Hematopoietic multipotent progenitor cell treated with erythropoietin and hydrocortisone succinate and interleukin-3 and kit ligand, for 4 days (in vitro differentiated cells): Measurements from ENCODE around the gene SCN8A.
A peak's percentile ranks its signal among the peaks of the same experiment; 100 is the strongest.
"Not testable (repeated sequence)": the region's sequence is repeated elsewhere in the genome, so short reads cannot be mapped to it uniquely, and the experiment has no call there.

ENCODE experiments used
- DNase-seq: peaks from one replicate; pipeline ENCODE4 v3.0.0-alpha.2; 2015

The SCN8A gene

DNA sequence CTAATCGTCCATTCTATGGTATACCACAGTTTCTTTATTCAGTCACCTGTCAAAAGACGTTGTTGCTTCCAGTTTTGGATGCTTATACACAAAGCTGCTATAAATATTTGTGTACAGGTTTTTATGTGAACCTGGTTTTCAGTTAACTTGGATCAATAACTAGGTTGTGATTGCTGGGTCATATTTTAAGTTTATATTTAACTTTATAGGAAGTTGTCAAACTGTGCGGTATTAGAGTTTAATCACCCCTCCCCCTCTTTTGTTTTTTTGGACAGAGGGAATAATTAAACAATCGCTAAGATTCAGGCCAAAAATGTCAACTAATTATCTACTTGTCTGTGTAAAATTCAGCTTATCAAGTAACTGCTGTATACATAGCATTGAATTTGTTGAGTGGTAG is 34.3 kb downstream of the SCN8A start:
- no peak for DNase-seq

DNA sequence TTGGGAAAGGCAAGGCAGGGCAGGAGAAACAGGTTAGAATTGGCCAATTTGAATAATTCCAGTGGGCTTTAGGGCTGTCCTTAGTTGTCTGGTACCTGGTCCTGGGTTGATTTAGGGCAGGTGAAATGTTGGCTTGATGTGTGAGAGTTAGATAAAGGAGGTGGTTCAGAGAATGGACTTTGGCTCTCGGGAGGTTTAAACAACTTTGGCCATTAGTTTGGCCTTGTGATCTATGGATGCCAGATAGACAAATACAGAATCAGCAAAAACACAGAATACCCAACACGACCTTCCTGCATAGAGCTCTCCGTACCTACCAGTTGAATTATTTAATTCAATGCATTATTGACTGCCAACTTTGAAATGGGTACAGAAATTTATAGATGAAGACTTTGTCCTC is 35.1 kb downstream of the SCN8A start:
- DNase-seq = no peak

DNA sequence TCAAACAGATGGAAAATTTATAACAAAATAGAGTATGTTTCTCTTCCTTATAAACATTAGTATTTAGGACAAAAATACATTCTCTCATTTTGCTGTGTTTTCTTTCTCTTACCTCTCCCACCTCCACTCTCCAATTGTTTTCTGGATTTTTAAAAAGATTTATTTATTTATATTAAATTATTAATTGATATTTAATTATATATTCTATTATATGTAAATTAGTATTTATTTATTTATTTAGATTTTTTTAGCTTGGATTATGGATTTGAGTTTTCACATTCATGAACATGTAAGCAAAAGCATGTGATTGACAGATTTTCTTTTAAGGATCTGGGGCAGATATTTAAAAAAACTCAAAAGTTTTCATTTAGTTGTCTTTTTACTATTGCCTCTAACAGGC is 35.6 kb downstream of the SCN8A start:
- no peak for DNase-seq

DNA sequence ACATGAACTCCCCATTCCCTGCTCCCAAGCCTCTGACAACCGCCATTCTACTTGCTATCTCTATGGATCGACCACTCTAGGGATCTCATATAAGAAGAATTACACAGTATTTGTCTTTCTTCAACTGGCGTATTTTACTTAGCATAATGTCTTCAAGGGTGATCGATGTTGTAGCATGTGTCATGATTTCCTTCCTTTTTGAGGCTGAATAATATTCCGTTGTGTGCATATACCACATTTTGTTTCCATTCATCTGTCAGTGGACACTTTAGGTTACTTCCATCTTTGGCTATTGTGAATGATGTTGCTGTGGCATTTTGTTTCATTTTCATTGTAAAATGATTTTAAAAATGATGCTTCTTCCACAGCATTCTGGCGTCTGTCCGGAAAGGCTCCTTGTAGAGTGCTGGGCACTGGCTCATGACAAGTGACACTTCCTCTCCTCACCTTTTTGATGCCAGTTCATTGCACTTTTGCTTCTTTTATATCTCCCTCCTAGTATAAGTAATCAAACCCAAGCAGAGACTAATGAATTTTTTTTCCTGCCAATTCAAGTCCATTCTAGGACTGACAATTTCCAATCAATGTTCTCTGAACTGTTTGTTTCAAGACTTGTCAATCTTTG is 39.3 kb downstream of the SCN8A start:
- no peak for DNase-seq

DNA sequence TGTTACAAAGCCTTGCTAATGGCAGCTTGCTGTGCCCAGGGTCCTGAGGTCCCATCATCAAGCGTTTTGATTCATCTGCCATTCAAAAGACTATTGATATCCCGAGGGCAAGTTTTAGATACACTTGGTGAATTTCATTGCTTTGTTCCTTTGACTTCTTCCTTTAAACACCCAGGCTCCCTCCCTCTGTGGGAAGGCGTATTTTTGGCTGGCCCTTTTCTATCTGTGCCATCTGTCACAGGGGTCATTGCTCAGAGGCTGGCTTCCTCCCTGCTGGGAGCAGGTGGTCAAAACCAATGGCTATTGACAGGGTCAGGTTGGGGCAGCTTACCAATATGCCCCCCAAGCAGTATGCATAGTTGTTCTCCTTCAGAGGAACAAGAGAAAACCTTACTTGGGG is 40.0 kb downstream of the SCN8A start:
- DNase-seq = no peak

DNA sequence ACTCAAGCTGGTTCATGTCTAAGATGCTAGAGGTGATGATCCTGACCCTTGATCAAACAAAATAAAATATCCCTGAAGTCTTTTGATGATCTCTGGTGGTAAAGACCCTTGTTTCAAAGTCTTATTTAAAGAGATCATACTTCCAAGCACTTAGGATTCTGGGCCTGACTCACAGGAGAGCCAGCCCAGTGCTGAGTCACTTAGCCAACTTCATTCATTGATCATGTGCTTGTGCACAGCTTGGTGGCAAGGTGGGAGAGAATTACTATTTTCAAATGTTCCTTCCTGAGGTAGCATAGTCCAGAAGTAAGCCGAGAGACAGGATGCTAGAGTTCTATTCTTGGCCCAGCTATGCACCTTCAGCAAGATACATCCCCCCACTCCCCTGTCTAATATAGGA is 40.6 kb downstream of the SCN8A start:
- DNase-seq = peak; percentile 2

DNA sequence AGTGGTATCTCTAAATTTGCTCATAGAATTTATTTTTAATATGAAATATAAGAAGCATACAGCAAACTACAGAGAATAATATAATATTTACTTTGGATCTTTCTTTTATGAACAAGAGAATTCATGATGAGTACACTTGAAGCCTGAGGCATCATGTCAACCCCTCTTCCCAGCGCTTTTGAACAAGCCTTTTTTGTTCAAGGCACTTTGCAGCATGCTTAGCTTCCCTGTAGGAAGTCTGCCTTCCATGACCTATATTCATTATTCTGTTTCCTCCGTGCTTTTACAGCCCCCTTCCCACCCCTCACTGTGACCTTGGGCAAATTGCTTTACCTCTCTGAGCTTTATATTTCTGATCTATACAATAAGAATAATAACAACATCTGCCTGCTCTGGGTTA is 41.6 kb downstream of the SCN8A start:
- DNase-seq = no peak

DNA sequence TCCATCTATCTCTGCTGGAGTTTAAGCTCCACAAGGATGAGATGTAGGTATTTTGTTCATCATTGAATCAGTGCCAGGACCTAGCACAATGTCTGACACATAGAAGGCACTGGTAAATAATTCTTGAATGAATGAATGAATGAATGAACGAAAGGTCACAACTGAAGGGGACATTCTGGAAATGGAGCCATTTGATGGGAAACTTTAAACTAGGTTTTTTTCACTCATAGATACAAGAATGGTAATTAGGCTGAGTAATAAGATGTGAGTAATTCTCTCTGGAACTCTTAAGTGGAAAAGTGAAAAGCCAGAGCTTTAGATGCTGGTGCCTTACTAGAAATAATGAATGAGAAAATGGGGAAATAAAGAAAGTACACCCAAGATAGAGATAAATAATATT is 44.3 kb downstream of the SCN8A start:
- no peak for DNase-seq

DNA sequence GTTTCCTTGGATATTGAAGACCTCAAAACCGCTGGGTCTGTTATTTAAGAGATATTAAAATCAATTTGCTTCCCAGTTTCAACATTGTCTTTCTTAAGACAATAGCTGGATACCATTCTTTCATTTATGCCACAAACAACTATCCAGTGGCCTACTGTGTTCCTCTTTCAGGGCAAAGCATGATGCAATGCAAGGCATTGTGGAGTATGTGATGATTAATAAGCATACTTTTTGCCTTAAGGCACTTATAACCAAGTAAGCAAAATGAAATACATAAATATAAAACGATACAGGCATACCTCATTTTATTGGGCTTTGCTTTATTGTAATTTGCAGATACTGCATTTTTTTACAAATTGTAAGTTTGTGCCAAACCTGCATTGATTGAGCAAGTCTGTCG is 45.5 kb downstream of the SCN8A start:
- DNase-seq = no peak

DNA sequence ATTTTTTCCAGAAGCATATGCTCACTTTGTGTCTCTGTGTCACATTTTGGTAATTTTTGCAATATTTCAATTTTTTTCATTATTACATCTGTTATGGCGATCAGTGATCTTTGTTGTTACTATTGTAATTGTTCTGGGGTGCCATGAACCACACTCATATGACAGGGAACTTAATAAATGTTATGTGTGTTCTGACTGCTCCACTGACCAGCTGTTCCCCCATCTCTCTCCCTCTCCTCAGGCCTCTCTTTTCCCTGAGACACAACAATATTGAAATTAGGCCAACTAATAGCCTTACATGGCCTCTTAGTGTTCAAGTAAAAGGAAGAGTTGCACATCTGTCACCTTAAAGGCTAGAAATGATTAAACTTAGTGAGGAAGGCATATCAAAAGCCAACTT is 46.0 kb downstream of the SCN8A start:
- DNase-seq = no peak

DNA sequence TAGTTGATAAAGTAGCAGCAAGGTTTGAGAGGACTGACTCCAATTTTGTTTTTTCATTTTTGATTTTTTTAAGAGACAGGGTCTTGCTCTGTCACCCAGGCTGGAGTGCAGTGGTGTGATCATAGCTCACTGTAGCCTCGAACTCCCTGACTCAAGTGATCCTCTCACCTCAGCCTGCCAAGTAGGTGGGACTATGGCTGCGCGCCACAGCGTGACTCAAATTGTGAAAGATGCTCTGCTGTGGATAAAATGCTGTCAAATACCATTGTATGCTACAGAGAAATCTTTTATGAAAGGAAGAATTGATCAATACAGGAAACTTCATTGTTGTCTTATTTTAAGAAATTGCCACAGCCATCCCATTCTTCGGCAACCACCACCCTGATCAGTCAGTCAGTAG is 48.3 kb downstream of the SCN8A start:
- no peak for DNase-seq

DNA sequence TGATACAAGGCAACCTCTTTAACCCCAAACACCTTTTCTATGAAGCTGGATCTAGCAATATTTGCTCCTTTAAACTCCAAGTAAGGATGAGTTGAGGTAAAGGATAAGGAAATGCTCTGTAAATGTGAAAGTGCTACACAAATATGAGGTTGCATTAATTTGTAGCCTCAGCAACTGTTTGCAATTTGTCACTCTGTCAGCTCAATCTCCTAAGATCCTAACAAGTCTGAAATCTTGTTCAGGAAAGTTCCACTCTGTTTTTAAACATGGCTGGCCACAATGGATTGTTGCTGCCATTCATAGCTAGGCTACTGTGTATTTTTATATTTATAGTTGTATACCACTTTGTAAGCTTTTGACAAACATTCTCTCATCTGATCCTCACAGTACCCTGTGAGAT is 51.3 kb downstream of the SCN8A start:
- no peak for DNase-seq

DNA sequence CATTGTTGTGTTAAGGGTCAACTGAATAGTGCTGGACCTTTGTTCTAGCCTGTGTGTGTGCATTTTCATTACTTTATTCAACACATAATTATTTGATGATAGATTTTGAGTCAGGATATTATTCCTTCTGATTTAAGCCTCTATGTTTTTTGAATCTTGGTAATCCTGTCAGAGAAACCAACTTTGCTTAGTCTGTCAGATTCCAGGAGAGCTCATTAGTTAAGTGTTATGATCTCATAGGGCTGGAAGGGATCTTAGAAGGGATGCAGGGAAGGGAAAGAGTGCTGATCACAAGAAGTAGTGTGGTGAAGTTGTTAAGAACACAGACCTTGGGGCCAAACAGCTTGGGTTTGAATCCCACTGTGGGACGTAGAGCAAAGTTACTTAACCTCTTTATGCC is 52.9 kb downstream of the SCN8A start:
- DNase-seq = no peak

DNA sequence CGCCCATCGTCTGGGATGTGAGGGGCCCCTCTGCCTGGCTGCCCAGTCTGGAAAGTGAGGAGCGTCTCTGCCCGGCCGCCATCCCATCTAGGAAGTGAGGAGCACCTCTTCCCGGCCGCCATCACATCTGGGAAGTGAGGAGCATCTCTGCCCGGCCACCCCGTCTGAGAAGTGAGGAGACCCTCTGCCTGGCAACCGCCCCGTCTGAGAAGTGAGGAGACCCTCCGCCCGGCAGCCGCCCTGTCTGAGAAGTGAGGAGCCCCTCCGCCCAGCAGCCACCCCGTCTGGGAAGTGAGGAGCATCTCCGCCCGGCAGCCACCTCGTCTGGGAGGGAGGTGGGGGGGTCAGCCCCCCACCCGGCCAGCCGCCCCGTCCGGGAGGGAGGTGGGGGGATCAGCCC is 53.7 kb downstream of the SCN8A start:
- DNase-seq = not testable (repeated sequence)

DNA sequence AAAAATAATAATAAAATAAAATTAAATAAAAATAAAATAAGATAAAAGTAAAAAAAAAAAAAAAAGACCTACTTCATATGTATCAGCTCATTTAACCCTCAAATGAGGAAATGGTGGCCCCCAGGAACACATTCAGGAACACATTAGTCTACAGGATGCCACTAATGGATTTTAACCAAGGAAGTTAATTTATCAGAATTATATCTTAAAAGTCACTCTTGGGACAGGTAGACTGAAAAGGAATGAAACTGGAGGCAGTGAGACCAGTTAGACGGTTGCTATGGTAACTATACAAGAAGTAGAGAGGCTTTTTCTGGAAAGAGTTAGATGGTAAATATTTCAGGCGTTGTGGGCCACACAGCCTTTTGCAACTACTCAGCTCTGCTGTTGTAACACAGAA is 54.9 kb downstream of the SCN8A start:
- no peak for DNase-seq

DNA sequence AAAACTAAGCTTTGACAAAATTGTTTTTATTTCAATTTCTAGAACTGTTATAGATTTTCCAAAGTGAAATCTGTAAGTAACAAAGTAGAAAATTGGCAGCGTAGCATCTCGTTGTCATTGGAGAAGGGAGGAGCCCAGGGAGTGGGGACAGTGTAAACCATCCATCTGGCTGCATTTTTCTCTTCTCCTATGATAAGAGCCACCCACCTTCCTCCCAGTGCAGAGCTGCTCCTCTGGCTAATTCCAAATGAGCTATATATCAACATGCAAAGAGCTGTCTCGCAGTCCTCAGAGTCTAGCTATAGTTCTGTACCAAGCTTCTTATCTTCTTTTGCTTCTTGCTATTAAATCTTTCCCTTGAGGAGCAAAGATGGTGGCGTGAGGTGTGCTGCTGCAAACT is 56.6 kb downstream of the SCN8A start:
- DNase-seq = no peak

DNA sequence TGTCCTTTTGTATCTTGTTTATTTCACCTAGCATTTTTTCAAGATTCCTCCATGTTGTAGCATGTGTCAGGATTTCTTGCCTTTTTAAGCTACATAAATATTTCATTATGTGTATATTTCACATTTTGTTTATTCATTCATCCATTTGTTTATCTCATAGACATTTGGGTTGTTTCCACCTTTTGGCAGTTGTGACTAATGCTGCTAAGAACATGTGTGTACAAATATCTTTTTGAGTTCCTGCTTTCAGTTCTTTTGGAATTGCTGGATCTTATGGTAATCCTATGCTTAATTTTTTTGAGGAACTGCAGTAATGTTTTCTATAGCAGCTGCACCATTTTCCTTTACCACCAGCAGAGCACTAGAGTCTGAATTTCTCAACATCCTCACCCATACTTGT is 62.4 kb downstream of the SCN8A start:
- DNase-seq = no peak

DNA sequence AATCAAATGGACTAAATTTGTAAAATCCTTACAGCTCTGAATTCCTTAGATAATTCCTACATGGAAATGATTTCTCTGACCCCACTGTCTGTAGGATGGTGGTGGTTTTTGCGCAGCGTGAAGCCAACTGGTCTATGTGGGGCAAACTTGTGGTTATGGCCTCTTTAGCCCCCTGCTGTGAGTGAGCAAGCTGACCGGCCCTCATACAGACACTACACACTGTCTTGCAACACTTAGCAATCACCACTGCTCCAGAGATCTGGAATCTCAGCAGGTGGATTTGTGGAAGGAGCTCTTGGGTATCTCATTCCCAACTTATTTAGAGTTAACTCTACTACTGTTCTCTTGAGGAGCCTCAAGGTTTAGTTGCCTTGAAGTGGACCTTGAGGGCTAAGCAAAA is 70.2 kb downstream of the SCN8A start:
- no peak for DNase-seq

DNA sequence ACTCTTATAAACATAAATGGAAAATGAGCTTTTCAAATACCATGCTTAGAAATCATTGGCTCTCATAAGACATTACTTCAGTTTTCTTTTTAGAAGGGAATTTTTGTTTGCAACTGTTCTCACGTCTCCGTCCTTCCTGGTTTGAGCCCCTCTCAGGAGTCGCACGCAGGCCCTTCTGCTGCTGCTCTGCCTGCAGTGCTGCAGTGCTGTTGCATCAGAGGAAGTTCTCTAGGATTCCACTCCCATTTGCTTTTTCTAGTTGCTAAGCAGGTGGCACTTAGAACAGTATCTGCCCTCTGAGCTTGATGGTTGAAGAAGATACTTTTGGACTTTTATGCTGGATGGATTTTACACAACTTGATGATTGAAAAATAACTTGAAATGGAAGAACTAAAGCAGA is 70.8 kb downstream of the SCN8A start:
- no peak for DNase-seq

DNA sequence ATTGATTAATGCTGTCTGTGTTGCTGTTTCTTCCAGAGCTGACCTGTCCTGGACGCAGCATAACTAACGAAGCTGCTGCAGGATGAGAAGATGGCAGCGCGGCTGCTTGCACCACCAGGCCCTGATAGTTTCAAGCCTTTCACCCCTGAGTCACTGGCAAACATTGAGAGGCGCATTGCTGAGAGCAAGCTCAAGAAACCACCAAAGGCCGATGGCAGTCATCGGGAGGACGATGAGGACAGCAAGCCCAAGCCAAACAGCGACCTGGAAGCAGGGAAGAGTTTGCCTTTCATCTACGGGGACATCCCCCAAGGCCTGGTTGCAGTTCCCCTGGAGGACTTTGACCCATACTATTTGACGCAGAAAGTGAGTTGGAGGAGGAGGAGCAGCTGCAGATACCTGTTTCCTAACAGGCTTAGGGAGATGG is 71.7 kb downstream of the SCN8A start:
- DNase-seq = no peak

DNA sequence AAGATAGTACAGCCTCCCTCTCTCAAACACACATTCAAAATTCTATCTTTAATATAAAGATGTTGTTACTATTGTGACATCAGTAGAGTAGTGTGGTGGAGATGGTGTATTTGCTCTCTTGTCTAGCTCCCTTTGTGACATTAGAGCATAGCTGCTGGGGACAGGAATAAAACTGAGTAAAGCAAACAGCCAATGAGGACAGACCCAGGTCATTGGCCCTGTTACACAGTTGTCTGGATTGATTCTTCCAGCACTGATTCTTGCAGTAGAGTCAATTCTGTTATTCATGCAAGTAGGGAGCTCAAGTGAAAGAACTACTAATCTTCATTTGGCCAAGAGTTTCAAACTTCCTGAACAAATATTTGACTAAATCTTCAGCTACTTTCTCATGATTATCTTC is 72.4 kb downstream of the SCN8A start:
- DNase-seq = no peak

DNA sequence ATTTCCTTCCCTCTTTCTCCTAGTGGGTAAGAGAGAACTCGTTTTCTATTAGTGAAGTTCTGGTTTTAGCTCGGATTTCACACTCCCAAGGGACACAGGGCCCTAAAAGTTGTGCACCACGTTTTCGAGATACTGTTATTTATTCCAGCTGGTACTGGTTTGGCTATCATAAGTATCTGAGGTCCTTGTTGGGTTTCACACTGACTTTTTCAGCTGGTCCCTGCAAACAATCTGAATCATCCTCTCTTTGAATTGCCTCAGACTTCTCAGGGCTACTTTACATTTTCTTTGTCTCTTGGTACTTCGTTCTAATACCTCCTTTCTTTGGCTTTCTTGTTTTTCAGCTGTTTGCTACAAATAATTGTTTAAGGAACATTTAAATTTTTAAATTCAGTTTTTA is 75.7 kb downstream of the SCN8A start:
- DNase-seq = no peak

DNA sequence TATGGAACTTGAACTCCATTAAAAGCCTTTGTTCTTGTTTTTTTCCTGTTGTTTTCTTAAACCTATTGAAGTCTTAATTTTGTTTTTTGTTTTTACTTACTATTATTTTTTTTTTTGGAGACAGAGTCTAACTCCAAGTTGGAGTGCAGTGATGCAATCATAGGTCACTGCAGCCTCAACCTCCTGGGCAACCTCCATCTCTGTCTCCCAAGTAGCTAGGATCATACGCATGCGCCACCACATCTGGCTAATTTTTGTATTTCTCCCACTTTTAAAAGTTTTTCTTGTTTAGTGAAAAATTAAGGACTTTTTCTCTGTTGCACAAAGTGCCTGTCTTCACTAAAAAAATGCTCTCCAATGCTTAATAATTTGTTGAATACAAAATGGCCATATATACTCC is 76.2 kb downstream of the SCN8A start:
- DNase-seq = no peak

DNA sequence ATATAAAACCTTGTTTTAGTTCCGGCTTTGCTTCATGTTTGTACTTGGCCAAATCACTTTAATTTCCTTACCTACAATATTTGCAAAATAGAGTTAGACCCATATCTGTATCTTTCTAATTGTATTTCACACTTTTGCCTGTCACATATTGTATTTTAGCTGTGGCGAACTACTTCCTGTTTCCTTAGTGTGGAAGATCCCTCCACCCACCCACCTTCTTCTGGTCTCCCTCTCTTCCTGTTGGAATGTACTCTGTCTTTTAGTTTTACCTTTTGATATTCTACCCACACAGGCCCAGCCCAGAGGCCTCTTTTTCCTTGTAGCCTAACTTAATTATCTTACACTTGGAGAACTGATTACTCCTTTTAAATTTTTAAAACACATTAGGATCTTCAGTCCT is 78.2 kb downstream of the SCN8A start:
- peak; percentile 28 for DNase-seq

DNA sequence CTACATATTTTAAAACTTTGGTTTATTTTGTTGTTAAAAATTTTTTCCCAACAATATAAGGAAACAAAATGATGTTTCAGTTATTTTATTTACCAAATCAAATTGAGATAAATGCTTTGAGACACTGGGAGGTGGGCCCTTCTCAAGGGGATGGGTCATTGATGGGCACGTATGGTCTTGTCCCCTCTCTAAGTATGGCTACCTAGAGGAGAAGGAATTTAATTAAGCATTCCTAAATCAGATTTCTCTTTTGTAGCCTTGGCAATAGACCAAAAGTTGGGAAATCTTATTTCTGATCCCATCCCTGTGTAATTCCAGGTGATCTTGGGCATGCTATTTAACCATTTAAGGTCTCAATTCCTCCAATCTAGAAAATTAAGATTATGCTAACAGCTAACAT is 79.0 kb downstream of the SCN8A start:
- no peak for DNase-seq

DNA sequence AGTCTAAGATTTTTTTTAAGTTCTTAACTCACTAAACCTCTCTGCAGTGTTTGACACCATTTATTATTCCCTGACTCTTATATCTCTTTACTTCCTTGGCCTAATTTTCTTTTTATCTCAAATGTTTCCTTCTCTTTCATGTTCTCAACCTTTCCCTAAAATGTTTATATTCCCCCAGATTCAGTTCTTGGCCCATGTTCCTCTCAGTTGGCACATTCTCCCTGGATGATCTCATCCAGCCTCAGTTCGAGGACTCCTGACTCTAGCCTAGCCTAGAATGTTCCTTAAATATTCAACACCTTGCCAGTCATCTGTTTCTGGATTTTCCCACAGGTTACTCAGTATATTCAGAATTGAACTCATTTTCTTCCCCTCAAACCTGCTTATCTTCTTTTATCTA is 81.3 kb downstream of the SCN8A start:
- DNase-seq = no peak
